ENCODE results near the gene HGD.
A peak's percentile ranks its signal among the peaks of the same experiment; 100 is the strongest.
"Not testable (repeated sequence)": the region's sequence is repeated elsewhere in the genome, so short reads cannot be mapped to it uniquely, and the experiment has no call there.

The HGD gene, protein sequence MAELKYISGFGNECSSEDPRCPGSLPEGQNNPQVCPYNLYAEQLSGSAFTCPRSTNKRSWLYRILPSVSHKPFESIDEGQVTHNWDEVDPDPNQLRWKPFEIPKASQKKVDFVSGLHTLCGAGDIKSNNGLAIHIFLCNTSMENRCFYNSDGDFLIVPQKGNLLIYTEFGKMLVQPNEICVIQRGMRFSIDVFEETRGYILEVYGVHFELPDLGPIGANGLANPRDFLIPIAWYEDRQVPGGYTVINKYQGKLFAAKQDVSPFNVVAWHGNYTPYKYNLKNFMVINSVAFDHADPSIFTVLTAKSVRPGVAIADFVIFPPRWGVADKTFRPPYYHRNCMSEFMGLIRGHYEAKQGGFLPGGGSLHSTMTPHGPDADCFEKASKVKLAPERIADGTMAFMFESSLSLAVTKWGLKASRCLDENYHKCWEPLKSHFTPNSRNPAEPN

GRCh38 chr3:120682095-120682681 is at the start of gene HGD:
Gene HGD (minus strand): TSS chr3:120682239. CDS start chr3:120682111, 128 bp downstream.
- DNase-seq (ENCODE audit: low spot score) = no peak

GRCh38 chr3:120730576-120731542 is 48.8 kb upstream of the HGD start:
- DNase-seq (ENCODE audit: low spot score) = no peak

GRCh38 chr3:120726791-120727190 is 44.8 kb upstream of the HGD start:
- DNase-seq (ENCODE audit: low spot score) = no peak

GRCh38 chr3:120719167-120719834 is 37.3 kb upstream of the HGD start:
- not testable (repeated sequence) for DNase-seq (ENCODE audit: low spot score)

- no peak for DNase-seq (ENCODE audit: low spot score)
Measured at GRCh38 chr3:120713262-120713661, 31.2 kb upstream of the HGD start.

GRCh38 chr3:120710369-120710768 is 28.3 kb upstream of the HGD start:
- DNase-seq (ENCODE audit: low spot score) = peak; percentile 31

DNA sequence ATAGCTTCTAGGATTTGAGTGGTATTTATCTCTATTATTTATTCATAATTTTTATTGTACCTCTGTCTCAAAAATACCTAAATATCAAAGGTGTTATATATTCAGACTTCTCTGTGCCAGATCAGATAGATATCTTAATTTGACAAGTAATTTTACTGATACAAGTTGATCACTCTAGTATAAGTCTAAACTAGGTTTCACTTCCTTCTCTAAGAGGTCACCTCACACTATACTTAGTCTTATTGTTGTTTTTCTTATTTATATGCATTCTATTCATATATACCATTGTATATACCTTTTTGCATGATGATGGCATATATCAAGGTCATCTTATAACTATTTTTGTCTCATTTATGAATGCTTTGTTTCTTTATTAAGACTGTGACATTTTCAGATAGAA is 26.4 kb upstream of the HGD start:
- no peak for DNase-seq (ENCODE audit: low spot score)

DNA sequence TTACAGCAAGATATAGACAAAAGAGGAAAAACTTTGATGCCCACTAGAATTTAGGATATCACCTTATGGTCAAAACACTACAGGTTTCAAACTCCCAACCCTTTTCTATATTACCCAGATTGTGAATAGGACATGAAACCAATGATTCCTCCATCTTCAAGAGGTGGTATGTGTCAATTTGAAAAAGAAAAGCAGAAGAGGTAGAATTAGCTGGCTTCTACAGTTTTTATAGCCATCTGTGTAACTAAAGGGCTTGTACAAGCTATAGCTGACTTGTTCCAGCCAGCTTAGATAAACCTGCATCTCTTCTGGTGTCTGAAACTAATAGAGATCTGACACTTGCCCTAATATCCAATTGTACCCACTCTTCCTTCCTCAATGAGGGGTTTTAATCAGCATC is 24.9 kb upstream of the HGD start:
- DNase-seq (ENCODE audit: low spot score) = no peak

GRCh38 chr3:120705884-120706582 is 24.0 kb upstream of the HGD start:
- no peak for DNase-seq (ENCODE audit: low spot score)

DNA sequence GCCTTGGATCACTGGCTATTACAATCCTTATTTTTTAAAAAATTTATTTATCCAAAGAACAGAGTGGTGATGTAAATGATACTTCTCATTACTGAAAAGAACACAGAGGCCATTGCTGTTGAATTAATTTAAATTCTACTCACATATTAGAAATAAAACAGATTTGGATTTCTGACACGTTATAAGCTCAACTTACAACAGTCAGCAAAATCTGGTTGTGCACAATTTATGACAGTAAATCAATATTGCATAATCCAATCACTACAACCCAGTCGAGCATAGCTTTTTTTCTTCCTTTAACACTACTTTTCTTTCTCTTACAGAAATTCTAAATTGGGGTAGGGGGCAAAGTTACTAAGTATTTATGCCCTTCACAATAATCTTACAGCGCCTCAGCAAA is 17.3 kb upstream of the HGD start:
- DNase-seq (ENCODE audit: low spot score) = no peak

GRCh38 chr3:120693439-120694171 is 11.6 kb upstream of the HGD start:
- no peak for DNase-seq (ENCODE audit: low spot score)

GRCh38 chr3:120689395-120689794 is 7.4 kb upstream of the HGD start:
- no peak for DNase-seq (ENCODE audit: low spot score)

GRCh38 chr3:120688121-120688520 is 6.1 kb upstream of the HGD start:
- DNase-seq (ENCODE audit: low spot score) = no peak

- DNase-seq (ENCODE audit: low spot score) = no peak
Measured at GRCh38 chr3:120685411-120685810, 3.4 kb upstream of the HGD start.

- DNase-seq (ENCODE audit: low spot score) = no peak
Measured at GRCh38 chr3:120684896-120685295, 2.9 kb upstream of the HGD start.

GRCh38 chr3:120683671-120684301 is 1.7 kb upstream of the HGD start:
- DNase-seq (ENCODE audit: low spot score) = no peak

GRCh38 chr3:120683213-120683612 is 1.2 kb upstream of the HGD start:
- no peak for DNase-seq (ENCODE audit: low spot score)

- DNase-seq (ENCODE audit: low spot score) = no peak
Measured at GRCh38 chr3:120681506-120682038, 467 bp downstream of the HGD start.

DNA sequence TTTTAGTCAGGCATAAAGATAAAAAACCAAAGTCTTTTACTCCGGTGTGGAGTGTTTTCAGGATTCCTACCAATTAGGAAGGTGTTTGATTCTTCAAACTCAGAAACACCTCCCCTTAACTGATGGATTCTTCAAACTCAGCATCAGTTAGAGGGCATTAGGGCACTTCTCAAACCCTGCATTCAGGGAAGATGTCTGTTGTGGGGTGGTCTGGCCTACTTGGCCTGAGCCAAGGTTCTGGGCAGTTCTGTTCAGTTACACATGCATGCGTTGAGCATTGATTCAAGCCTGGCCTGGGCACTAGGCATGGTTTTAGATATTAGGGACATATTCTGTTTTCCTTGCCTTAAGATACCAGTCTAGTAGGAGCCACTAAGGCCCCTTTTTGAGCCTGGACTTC is 1.0 kb downstream of the HGD start:
- no peak for DNase-seq (ENCODE audit: low spot score)
